Central memory CD8-positive, alpha-beta T cell (primary cell): ENCODE measurements around the gene NHS.
A peak's percentile ranks its signal among the peaks of the same experiment; 100 is the strongest.

Source experiments
- ATAC-seq: fragments of 150-1000 bp; cut with Tn5 transposase; replicated peaks from 2 replicates; pipeline ENCODE4 v1.10.0; 2022; ENCODE audit warnings: mild to moderate bottlenecking, moderate FRiP score, moderate number of reproducible peaks; ENCODE audit not compliant: poor library complexity, severe bottlenecking; ENCODE audit errors: extremely low read depth
- DNase-seq, 2 donors: peaks; one replicate each; pipeline ENCODE4 v3.0.0; 2021; ENCODE audit warnings: low spot score in 2 of 2
- H3K27ac Mint-ChIP-seq: one replicate; pipeline ENCODE4 v1.8.0; 2022; ENCODE audit warnings: low read depth, mild to moderate bottlenecking, moderate library complexity, mixed read lengths
- H3K27me3 Mint-ChIP-seq: one replicate; pipeline ENCODE4 v1.8.0; 2022; ENCODE audit warnings: mixed read lengths
- H3K36me3 Mint-ChIP-seq: one replicate; pipeline ENCODE4 v1.8.0; 2022; ENCODE audit warnings: mild to moderate bottlenecking, moderate library complexity, mixed read lengths; ENCODE audit not compliant: insufficient read depth
- H3K4me1 Mint-ChIP-seq: one replicate; pipeline ENCODE4 v1.8.0; 2022; ENCODE audit warnings: mixed read lengths
- H3K4me3 Mint-ChIP-seq: one replicate; pipeline ENCODE4 v1.8.0; 2022; ENCODE audit warnings: mild to moderate bottlenecking, moderate library complexity, mixed read lengths
- H3K9me3 Mint-ChIP-seq: one replicate; pipeline ENCODE4 v1.8.0; 2022; ENCODE audit warnings: mixed read lengths

The NHS gene

GRCh38 chrX:17736856-17737709, 362.1 kb downstream of the NHS start, which contains the start of gene SCML1:
Gene SCML1 (plus strand): TSS chrX:17737493. CDS start chrX:17744187, 6,694 bp downstream.
- H3K27ac Mint-ChIP-seq, result peak within 1 kb of the TSS; percentile 88
- ATAC-seq, result peak; percentile 58
- DNase-seq, result peak; percentile 34 to 57

GRCh38 chrX:17737710-17737985, 362.6 kb downstream of the NHS start:
- Mint-ChIP-seq H3K9me3 (no peaks in the 10 kb centered on the region), H3K36me3 (peaks cover 10% of the 10 kb centered on the region), H3K27me3 (peaks cover 11% of the 10 kb centered on the region), H3K4me3 (peak overlapping the region; percentile 80), H3K27ac (peak overlapping the region; percentile 88), H3K4me1 (peaks cover 18% of the 10 kb centered on the region)
- DNase-seq, result peak; percentile 9 to 12
- peak; percentile 24 for ATAC-seq

More at GRCh38 chrX:17736856-17737709, 362.1 kb downstream of the NHS start, which contains the start of gene SCML1:
- peaks cover 18% of the 10 kb centered on the region for H3K4me1 Mint-ChIP-seq
- H3K9me3 Mint-ChIP-seq, result no peaks in the 10 kb centered on the region
- H3K36me3 Mint-ChIP-seq, result peaks cover 10% of the 10 kb centered on the region
- H3K4me3 Mint-ChIP-seq, result peak within 1 kb of the TSS; percentile 80
- peaks cover 11% of the 10 kb centered on the region for H3K27me3 Mint-ChIP-seq

- peaks cover 11% of the 10 kb centered on the region for H3K27me3 Mint-ChIP-seq
- peak overlapping the region; percentile 88 for H3K27ac Mint-ChIP-seq
- DNase-seq, result peak; percentile 13 to 23
- H3K9me3 Mint-ChIP-seq, result no peaks in the 10 kb centered on the region
- peaks cover 18% of the 10 kb centered on the region for H3K4me1 Mint-ChIP-seq
- peak; percentile 65 for ATAC-seq
- H3K36me3 Mint-ChIP-seq, result peaks cover 10% of the 10 kb centered on the region
- H3K4me3 Mint-ChIP-seq, result peak overlapping the region; percentile 80
Measured at GRCh38 chrX:17737986-17738713, 363.1 kb downstream of the NHS start.

GRCh38 chrX:17738737-17739535, 363.9 kb downstream of the NHS start:
- Mint-ChIP-seq H3K27me3 (peaks cover 11% of the 10 kb centered on the region), H3K9me3 (no peaks in the 10 kb centered on the region), H3K4me1 (peaks cover 18% of the 10 kb centered on the region), H3K4me3 (peak overlapping the region; percentile 80), H3K36me3 (peaks cover 10% of the 10 kb centered on the region), H3K27ac (peak overlapping the region; percentile 88)
- DNase-seq, result no peak
- peak; percentile 20 for ATAC-seq

GRCh38 chrX:17740137-17741122, 365.4 kb downstream of the NHS start:
- no peak overlapping the region for H3K4me3 Mint-ChIP-seq
- ATAC-seq, result no peak
- peaks cover 18% of the 10 kb centered on the region for H3K4me1 Mint-ChIP-seq
- H3K27ac Mint-ChIP-seq, result no peak overlapping the region
- peaks cover 10% of the 10 kb centered on the region for H3K36me3 Mint-ChIP-seq
- peaks cover 11% of the 10 kb centered on the region for H3K27me3 Mint-ChIP-seq
- no peaks in the 10 kb centered on the region for H3K9me3 Mint-ChIP-seq
- DNase-seq, result no peak

- Mint-ChIP-seq H3K9me3 (no peaks in the 10 kb centered on the region), H3K4me1 (peaks cover 18% of the 10 kb centered on the region), H3K36me3 (peaks cover 10% of the 10 kb centered on the region), H3K27ac (no peak overlapping the region), H3K27me3 (peaks cover 11% of the 10 kb centered on the region), H3K4me3 (no peak overlapping the region)
- ATAC-seq (no peak), DNase-seq (no peak)
Measured at GRCh38 chrX:17741123-17741511, 366.1 kb downstream of the NHS start.

- H3K9me3 Mint-ChIP-seq, result no peaks in the 10 kb centered on the region
- ATAC-seq (no peak), DNase-seq (no peak)
- no peak overlapping the region for H3K4me3 Mint-ChIP-seq
- H3K27me3 Mint-ChIP-seq, result peaks cover 8% of the 10 kb centered on the region
- no peak overlapping the region for H3K27ac Mint-ChIP-seq
- H3K4me1 Mint-ChIP-seq, result peaks cover 6% of the 10 kb centered on the region
- peaks cover 2% of the 10 kb centered on the region for H3K36me3 Mint-ChIP-seq
Measured at GRCh38 chrX:17743913-17744312, 368.9 kb downstream of the NHS start.

- H3K9me3 Mint-ChIP-seq, result no peaks in the 10 kb centered on the region
- no peaks in the 10 kb centered on the region for H3K4me1 Mint-ChIP-seq
- no peak overlapping the region for H3K4me3 Mint-ChIP-seq
- no peaks in the 10 kb centered on the region for H3K27me3 Mint-ChIP-seq
- no peak overlapping the region for H3K27ac Mint-ChIP-seq
- ATAC-seq (no peak), DNase-seq (no peak)
- H3K36me3 Mint-ChIP-seq, result no peaks in the 10 kb centered on the region
Measured at GRCh38 chrX:17744896-17745523, 370.0 kb downstream of the NHS start.

- no peak overlapping the region for H3K27ac Mint-ChIP-seq
- ATAC-seq (no peak), DNase-seq (no peak)
- no peaks in the 10 kb centered on the region for H3K27me3 Mint-ChIP-seq
- no peaks in the 10 kb centered on the region for H3K9me3 Mint-ChIP-seq
- no peaks in the 10 kb centered on the region for H3K4me1 Mint-ChIP-seq
- no peak overlapping the region for H3K4me3 Mint-ChIP-seq
- H3K36me3 Mint-ChIP-seq, result no peaks in the 10 kb centered on the region
Measured at GRCh38 chrX:17747692-17748091, 372.7 kb downstream of the NHS start.

- Mint-ChIP-seq H3K27ac (no peak overlapping the region), H3K4me3 (no peak overlapping the region), H3K4me1 (no peaks in the 10 kb centered on the region), H3K36me3 (no peaks in the 10 kb centered on the region), H3K27me3 (no peaks in the 10 kb centered on the region), H3K9me3 (no peaks in the 10 kb centered on the region)
- DNase-seq (no peak), ATAC-seq (no peak)
Measured at GRCh38 chrX:17748684-17749083, 373.7 kb downstream of the NHS start.

- H3K36me3 Mint-ChIP-seq, result no peaks in the 10 kb centered on the region
- H3K4me3 Mint-ChIP-seq, result no peak overlapping the region
- no peaks in the 10 kb centered on the region for H3K4me1 Mint-ChIP-seq
- no peaks in the 10 kb centered on the region for H3K27me3 Mint-ChIP-seq
- no peak overlapping the region for H3K27ac Mint-ChIP-seq
- ATAC-seq (no peak), DNase-seq (no peak)
- H3K9me3 Mint-ChIP-seq, result no peaks in the 10 kb centered on the region
Measured at GRCh38 chrX:17750436-17750835, 375.4 kb downstream of the NHS start.
